Esophagus squamous epithelium (tissue), 4 donors: ENCODE data around the gene EXOC6.

Source experiments
- CTCF ChIP-seq, 6 experiments: fragments of 450-650 bp in 4 of 6; fragments of 200-600 bp in 2 of 6; sonication (generic) in 2 of 6; IDR thresholded peaks; one replicate each; pipeline ENCODE4 v1.5.1; 2016 to 2019; ENCODE audit warnings: antibody characterized with exemption in 6 of 6, mild to moderate bottlenecking in 4 of 6, moderate library complexity in 4 of 6
- POLR2A ChIP-seq, 4 donors: fragments of 450-650 bp; IDR thresholded peaks; one replicate each; pipeline ENCODE4 v1.6.1; 2017; ENCODE audit warnings: antibody characterized with exemption in 4 of 4, mild to moderate bottlenecking in 4 of 4, moderate library complexity in 3 of 4

GRCh38 chr10:92848037-92848440 lies 281 bp upstream of the EXOC6 start:
- TF ChIP-seq CTCF (IDR thresholded peaks at IDR 0.05) (no peak), POLR2A (IDR thresholded peaks at IDR 0.05) (no peak)
